GM18861 (cell line): Measurements from ENCODE around the gene DPP6.
A peak's percentile ranks its signal among the peaks of the same experiment; 100 is the strongest.
"Not testable (repeated sequence)": the region's sequence is repeated elsewhere in the genome, so short reads cannot be mapped to it uniquely, and the experiment has no call there.

Source experiments
- ATAC-seq: cut with Tn5 transposase; IDR thresholded peaks from one replicate; pipeline ENCODE4 v1.9.1; 2021; ENCODE audit not compliant: unreplicated experiment

Gene DPP6

DNA sequence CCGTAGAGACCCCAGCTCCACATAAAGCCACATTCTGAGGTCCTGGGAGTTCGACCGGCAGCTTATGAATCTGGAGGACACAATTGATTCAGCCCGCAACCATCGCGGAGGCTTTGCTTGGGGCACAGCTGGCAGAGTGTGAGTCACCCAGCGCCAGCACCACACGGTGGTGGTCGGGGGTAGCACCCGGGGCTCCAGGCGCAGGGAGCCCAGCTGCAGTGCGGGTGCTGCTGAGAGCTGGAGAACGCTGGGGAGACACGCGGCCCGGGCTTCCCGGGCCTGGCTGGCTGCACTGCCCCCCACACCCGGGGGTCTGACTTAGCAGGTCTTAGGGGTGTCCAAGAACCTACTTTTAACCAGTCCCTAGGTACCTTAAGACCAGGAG, 862.8 kb downstream of the DPP6 start:
- no peak for ATAC-seq

DNA sequence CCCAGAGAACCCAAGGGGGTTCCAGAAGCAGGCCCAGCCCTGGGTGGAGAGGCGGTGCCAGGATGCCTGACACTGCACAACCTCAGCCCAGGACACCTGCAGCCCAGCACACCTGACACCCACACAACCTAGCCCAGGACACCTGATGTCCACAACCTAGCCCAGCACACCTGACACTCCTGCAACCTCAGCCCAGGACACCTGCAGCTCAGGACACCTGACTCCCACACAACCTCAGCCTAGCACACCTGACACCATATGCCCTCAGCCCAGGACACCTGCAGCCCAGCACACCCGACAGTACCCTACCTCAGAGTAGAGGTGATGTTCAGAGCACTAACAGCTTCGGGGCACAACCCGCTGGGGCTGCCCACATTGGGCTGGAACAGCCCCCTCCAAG, 863.4 kb downstream of the DPP6 start:
- no peak for ATAC-seq

DNA sequence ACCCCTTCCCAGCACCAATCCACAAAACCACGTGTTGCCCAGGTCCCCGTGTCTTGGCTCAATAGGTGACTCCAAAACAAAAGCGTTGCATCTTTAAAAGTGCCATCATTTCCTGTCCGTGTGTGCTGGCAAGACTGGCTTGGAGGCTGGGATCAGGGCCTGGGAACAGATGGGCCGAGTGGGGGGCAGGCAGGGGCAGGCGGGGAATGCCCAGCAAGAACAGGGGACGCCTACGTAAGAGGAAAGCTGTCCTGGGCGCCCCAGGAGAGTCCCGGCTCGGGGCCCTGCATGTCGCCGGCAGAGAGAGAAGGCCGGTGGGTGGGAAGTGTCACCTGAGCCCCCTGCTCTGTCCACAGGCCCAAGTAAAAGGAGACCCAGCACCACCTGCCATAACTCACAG, 864.2 kb downstream of the DPP6 start:
- no peak for ATAC-seq

DNA sequence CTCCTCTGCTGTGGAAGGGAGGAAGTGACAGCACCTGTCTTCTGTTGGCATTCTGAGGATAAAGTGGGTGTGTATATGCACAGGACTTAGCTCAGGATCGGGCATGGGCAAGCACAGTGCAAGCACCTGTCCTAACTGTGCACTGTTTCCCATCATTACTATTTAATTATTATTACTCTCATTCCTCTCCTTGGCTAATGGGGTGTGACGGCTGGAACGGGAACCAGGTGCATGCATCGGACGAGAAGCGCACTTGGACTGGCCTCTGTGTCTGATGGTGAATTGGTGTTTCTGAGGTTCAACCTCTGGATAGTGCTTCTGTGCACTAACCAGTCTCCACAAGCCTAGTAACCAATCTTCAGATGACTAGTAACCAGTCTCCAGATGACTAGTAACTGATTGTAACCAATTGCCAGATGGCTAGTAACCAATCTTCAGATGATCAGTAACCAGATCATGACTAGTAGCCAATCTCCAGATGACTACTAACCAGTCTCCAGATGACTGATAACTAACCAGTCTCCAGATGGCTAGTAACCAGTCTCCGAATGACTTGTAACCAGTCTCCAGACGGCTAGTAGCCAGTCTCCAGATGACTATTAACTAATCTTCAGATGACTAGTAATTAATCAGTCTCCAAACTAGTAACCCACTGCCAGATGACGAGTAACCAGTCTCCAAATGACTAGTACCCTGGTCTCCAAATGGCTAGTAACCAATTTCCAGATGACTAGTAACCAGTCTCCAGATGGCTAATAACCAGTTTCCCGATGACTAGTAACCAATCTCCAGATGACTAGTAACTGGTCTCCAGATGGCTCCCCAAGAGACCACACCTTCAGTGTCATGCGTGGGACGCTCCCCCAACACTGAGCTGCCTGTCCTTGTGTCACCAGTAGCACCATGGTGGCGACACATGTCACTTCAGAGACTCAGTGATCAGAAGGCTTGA, 864.9 kb downstream of the DPP6 start:
- no peak for ATAC-seq

DNA sequence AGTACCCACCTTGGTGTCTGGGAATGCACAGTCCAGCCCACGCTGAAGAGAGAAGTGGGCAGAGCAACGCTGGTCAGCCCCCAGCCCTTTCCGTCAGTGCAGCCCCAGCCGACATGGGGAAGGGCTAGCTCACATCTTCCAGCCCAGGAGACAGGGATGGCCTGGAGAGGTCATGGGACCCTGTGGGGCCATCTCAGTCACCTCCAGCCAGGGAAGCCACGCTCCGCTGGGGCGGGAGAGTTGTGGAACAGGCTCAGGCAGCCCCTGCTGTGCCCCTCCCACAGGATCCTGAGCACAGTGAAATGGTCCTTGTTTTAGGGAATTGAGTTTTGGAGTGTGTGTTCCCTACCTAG, 865.6 kb downstream of the DPP6 start:
- no peak for ATAC-seq

DNA sequence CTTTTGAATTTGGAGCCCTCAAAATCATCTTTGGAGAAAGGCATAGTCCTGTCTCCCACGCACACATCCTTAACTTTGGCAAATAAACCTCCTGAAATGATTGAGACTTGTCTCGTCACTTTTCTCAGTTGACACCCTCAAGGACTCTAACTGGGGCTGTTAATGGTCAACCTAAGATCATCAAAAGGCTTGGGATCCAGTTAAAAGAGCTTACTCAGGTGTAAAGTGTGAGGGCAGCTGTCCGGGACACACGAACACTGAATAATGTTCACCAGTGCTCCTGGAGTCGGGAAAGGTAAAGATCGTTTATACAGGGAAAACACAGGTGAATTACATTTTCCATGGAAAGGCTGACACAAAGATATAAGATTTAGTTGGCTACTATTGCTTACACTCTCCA, 866.1 kb downstream of the DPP6 start:
- no peak for ATAC-seq

DNA sequence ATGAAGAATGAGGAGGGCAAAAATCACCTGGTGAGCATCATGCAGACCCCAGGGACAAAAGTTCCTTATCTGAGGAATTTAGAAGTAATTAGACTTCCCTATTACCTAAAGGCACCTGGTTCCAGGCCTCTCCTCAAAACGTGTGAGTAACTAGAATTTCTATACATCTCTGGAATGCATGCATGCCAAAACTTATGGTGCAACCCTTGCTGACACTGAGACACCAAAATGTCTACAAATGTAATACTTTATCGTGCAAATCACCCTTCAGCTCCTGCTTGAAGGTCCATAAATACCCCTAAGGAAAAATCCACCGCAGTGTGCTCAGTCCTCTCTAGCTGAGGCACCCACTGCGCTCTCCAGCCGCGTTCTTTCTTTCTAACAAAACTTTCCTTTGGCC, 866.5 kb downstream of the DPP6 start:
- ATAC-seq: no peak

DNA sequence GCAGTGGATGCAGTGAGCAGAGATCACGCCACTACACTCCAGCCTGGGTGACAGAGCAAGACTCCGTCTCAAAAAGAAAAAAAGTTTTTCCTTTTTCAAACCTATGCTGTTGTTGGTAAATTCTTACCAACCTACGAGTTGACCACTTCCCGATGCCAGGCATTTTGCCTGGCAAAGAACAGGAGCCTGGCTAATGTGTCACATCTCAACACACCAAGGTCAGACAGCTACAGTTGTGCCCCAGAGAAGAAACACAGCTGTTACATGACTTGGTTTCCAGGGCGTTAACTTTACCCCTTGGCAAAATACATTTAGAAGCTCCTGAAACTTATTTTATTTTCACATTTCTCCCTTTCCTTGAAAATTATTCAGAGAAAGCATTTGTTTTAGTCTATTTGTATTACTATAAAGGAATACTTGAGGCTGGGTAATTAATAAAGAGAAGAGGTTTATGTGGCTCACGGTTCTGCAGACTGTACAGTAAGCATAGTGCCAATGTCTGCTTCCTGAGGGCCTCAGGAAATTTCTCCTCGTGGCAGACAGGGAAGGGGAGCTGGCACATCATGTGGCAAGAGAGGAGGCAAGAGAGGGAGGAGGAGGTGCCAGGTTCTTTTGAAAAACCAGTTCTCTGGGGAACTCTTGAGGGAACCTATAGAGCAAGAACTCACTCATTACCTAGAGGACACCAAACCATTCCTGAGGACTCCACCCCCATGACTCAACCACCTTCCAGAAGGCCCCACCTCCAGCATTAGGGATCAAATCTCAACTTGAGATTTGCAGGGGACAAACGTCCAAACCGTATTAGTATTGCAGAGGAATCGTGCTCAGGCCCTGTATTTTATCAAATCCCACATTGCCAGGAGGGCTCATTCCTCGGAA, 867.4 kb downstream of the DPP6 start:
- no peak for ATAC-seq

DNA sequence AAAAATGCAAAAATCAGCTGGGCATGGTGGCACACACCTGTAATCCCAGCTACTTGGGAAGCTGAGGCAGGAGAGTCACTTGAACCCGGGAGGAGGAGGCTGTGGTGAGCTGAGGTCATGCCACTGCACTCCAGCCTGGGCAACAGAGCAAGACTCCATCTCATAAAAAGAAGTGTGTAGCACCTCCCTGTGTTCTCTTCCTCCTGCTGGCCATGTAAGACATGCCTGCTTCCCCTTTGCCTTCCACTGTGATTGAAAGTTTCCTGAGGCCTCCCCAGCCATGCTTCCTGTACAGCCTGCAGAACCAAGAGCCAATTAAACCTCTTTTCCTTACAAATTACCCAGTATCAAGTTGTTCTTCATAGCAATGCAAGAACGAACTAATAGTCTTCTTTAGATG, 870.3 kb downstream of the DPP6 start:
- not testable (repeated sequence) for ATAC-seq

DNA sequence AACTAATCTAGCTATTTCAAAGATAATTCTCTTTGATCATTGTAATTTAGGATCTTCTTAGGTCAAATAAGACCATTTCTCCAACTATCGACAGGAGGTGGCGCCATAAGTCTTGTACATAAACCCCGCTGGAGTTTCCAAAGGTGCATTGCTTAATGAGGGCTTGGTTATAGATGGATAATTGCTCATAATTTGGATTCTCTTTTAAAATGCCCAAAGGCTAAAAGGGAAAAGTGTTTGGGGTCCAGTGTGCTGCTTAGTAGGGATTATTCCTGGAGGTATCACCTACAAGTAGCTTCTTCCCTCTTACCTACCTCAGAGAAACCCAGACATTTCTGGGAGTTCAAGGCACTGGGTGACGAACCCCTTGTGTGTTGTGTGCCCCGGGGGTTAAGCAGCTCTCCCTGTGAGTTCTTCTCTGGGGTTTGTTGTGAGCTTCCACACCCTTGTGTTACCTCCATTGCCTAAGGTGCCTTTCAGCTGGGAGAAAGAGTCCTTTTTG, 875.5 kb downstream of the DPP6 start:
- peak; percentile 44 for ATAC-seq

DNA sequence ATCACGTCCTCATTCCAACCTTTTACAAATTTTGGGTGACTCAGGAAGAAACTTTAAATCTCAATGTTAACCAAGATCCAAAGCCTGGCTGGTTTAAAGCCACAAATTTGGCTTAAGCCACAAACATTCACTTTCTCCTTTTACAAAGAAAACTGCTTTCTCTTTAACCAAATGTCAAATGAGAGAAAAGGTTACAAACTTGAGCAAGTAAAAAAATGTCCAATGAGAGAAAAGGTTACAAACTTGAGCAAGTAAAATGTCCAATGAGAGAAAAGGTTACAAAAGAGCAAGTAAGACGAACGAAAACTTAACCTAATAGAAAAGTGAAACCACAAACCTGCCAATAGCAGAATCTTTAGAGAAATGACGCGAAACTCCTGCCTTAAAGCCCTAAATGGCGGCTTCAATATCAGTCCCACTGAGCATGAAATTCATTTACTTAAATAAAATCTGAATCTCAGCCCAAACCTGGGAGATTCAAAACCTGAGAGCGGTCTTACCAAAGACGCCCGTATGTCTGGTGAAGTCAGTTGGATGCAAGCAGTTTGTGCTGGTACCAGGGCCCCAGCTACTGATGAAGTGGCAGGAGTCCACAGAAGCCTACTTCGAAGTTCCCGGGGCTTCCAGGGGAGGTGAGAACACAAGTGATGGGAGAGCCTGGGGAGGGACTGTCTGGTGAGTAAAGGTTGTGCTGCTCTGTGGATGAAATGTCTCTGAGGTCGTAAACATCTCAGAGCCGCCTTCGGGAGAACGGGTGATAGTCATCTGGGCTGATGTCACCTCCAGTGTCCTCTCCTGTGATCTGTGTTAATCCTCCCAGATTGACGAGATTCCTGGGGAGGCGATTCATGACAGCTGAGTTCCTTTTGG, 876.2 kb downstream of the DPP6 start:
- peak; percentile 84 for ATAC-seq

DNA sequence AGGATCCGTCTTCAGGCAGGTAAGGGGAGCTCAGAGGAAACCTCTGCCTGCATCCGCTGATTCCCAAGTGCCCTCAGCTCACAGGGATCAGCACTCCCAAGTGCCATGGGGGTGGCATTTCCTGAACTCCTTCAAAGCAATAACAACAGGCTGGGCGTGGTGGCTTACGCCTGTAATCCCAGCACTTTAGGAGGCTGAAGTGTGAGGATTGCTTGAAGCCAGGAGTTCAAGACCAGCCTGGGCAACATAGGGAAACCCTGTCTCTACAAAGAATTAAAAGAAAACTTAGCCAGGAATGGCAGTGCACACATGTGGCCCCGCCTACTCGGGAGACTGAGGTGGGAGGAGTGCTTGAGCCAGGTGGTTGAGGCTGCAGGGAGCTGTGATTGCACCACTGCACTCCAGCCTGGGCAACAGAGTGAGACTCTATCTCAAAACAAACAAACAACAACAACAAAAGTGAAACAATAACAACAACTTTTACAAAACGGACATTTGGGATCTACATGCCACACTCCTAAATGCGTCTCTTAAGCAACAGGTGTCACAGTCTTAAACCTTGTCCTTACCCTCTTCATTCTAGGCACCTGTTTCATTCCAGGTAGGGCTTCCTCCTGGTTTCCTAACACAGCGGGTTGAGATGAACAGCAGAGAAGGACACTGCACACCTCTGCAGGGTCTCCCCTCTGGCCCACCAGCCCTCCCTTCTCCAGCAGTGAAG, 877.0 kb downstream of the DPP6 start:
- peak; percentile 1 for ATAC-seq

DNA sequence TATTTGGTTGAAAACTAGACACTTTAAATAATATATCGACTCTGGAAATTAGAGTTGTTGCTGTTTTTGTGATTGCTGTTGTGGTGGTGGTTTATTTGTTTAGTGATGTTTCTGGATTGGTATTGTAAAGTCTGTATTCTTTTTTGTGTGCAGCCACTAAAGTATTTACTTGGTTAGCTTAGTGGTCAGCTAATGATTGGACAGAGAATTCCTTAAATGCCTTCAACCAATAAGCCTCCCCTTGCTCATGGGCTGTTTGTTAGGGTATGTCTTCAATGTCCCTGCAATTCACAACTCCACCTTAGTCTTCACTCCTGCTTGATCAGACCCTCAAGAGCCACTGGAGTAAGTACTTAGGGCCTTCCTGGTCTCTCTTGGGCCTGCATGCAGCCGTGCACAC, 879.7 kb downstream of the DPP6 start:
- no peak for ATAC-seq

DNA sequence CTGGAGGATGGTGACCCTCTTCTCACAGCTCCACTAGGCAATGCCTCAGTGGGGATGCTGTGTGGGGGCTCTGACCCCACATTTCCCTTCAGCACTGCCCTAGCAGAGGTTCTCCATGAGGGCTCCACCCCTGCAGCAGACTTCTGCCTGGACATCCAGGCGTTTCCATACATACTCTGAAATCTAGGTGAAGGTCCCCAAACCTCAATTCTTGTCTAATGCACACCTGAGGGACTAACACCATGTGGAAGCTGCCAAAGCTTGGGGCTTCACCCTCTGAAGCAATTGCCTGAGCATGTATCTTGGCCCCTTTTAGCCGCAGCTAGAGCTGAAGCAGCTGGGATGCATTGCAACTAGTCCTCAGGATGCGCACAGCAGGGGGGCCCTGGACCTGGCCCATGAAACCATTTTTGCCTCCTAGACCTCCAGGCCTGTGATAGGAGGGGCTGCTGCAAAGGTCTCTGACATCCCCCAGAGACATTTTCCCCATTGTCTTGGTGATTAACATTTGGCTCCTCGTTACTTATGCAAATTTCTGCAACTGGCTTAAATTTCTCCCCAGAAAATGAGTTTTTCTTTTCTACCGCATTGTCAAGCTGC, 882.3 kb downstream of the DPP6 start:
- ATAC-seq: not testable (repeated sequence)

DNA sequence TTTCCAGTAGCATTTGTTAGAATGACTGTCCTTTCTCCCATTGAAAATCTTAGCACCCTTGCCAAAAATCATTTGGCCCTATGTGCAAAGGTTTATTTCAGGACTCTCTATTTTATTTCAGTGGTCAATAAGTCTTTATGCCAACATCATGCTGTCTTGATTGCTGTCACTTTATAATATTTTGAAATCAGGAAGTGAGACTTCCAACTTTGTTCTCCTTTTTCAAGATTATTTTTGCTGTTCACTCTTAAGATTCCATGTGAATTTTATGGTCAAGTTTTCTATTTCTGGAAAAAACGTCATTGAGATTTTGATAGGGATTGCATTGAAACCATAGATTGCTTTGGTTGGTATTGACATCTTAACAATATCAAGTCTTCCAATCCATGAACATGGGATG, 885.6 kb downstream of the DPP6 start:
- ATAC-seq: no peak

DNA sequence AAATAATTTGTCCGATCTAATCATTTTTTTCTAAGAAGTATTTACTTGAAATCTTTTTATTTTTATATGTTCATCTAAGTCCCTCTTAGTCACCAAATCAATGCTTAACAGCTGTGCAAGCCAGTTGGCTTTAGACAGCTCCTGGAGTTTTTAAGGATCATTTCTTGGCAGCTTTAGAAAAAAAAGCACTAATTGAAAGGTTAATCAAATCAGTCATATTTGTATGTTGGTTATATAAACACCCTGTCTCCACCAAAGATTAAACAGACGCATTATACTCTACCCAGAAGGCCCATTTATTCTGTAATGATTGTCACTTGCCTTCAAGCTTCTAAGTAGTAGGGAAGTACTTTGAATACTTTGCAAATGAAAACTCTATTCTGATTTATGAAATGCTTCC, 890.5 kb downstream of the DPP6 start:
- no peak for ATAC-seq
